HS-5 (cell line): ENCODE results near the gene DNAJB2.
"Not testable (repeated sequence)": the region's sequence is repeated elsewhere in the genome, so short reads cannot be mapped to it uniquely, and the experiment has no call there.

Experiments
- DNase-seq: peaks from one replicate; pipeline ENCODE4 v3.0.0-alpha.2; 2012; ENCODE audit warnings: low read depth

Gene DNAJB2

DNA sequence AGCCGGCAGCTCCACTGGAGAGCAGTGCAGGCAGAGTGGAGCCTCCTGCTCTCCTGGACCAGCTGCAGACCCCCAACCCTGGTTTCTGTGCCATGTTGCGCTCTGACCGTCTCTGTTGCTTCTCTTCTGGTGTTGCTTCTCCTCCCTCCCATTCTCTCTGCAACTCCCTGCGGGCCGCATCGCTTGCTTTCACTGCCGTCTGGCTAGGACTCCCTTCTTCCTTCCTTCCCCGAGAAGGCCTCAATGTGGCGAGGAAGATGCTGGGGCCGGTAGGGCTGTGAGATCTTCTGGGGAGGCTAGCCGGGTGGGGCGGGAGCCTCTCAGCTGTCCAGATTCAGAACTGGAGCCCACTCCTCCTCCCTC lies 6.2 kb downstream of the DNAJB2 start:
- DNase-seq: no peak

DNA sequence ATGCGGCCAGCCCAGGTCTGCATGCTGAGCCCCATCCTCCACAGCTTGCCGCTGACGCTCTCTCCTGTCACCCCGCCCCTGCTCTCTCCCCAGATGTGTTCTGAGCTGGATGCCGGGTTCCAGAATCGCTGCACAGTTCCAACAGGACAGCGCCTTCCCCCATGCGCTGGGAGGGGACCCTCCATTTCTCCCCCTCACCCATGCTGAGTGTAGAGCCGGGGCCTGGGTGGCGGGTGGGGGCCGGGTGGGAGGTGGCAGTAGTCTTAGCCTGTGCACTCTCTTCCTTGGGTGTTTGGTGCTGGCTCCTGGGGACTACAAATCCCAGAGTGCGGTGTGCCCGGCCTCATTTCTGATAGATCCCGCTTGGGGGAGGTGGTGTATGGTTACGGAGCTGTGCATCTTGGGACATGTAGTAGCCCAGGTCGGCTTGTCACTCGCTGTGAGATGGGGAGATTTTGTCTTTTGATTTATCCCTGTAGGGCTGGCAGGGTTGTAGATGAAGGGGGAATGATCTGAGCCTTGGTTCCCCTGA lies 6.8 kb downstream of the DNAJB2 start:
- DNase-seq: no peak

DNA sequence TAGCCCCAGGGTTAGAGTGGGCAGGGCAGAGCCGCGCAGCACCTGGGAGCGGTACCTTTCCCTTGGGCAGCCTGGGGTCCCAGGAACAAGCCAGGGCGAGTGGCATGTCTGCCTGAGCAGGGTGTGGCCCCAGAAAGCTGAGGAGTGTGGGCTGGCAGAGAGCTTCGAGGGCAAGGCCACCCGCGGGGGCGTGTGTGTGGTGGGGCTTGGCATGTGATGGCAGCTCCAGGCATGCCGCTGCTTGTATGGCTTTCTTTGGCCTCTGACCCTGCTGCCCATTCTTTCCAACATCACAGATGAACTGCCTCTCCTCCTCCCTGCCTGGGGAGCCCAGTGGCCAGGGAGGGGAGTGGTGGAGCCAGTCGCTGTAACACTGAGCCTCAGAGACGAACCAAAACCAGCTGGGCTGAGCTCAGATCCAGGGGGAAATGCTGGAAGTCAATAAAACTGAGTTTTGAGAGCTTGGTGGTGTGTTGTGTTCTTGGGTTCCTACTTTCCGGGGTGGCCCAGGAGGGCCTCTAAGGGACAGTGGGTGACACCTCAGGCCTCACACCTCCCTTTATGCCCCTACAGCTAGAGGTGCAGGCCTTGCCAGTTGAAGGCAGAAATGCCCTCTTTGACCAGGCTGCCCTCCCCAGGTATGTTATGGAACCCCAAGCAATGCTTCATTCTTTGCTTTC lies 7.4 kb downstream of the DNAJB2 start:
- no peak for DNase-seq

DNA sequence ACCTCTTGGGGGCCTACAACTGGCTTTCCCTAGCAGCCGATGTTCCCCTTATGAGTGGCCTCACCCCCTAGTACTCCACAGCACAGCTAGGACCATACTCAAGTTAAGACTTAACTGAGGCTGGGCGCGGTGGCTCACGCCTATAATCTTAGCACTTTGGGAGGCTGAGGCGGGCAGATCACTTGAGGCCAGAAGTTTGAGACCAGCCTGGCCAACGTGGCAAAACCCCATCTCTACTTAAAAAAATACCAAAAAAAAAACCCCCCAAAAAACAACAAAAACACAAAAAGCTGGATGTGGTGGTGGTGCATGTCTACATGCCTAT lies 7.9 kb downstream of the DNAJB2 start:
- not testable (repeated sequence) for DNase-seq

DNA sequence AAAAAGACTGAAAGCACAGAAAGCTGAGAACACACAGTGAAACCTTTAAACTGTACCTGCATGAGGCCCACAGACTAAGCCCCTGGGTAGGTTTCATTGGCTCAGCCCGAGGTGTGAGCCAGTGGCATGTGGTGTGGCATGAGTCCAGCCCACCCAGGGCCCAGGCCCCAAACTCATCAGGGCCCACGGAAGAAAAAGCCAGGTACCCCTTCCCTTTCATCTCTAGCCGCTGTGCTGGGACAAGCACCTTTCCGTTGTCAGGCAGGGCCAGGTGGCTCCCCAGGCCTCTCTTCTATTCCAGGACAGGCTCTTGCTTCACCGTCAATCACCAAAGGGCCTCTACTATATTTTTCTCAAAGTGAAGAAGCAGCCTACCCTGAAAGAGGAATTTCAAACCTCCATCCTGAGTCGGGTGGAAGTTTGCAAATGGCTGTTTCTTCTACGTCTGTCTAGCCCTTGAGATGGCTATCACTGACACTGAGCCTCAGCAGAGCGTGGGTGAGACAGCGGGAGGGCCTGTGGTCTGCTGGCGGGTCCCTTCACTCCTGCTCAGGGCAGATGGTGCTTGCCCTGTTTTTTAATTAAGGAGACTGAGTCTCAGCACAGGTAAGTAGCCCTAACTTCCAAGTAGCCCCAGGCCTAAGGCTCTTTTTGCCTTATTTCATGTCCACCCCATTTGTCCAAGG lies 8.6 kb downstream of the DNAJB2 start:
- DNase-seq: no peak

DNA sequence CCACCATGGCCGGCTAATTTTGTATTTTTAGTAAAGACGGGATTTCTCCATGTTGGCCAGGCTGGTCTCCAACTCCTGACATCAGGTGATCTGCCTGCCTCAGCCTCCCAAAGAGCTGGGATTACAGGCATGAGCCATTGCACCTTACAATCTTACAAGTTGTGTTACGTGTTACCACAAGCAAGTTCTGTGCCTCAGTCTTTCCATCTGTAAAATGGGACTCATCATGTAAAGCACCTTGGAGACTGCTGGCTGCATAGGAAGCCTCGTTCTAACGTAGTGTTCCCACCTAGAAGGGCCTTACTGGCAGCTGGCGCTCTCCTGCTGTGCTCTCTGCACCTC lies 10.0 kb downstream of the DNAJB2 start:
- DNase-seq: no peak

DNA sequence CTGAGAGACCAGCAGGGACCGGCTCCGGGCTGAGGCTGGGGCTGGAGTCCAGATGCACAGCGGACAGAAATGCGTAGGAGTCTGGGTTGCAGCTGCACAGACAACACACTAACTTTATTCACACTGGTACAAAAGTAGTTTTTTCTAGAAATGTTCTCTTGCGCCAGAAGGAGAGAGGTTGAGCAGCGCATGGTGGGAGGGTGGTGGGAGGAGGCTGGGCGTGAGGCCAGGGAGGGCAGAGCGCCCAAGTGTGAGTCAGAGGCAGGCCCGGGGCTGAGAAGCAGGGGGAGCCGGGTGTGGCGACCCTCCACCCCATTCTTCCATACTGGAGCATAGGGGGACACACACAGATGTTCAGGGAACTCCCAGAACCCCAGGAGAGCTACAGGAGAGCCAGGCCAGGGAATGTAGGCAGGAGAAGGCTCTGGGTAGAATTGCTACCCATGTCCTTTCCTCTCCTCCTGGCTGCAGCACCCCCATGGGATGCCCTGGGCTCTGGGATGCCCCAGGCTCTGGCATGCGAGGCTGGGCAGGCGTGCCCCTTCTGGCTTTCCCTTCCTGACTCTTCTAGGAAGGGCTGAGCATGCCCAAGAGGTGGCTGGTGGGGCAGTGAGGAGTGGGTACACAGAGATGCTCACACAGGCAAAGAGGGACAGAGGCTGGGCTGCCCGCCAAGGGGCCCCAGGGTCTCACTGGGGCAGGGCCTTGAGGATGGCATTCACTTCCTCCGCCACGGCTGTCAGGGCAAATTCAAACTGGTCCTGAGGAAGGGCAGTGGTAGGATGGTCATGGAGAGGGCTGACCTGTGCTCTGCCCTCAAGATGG lies 10.6 kb downstream of the DNAJB2 start:
- DNase-seq: no peak

DNA sequence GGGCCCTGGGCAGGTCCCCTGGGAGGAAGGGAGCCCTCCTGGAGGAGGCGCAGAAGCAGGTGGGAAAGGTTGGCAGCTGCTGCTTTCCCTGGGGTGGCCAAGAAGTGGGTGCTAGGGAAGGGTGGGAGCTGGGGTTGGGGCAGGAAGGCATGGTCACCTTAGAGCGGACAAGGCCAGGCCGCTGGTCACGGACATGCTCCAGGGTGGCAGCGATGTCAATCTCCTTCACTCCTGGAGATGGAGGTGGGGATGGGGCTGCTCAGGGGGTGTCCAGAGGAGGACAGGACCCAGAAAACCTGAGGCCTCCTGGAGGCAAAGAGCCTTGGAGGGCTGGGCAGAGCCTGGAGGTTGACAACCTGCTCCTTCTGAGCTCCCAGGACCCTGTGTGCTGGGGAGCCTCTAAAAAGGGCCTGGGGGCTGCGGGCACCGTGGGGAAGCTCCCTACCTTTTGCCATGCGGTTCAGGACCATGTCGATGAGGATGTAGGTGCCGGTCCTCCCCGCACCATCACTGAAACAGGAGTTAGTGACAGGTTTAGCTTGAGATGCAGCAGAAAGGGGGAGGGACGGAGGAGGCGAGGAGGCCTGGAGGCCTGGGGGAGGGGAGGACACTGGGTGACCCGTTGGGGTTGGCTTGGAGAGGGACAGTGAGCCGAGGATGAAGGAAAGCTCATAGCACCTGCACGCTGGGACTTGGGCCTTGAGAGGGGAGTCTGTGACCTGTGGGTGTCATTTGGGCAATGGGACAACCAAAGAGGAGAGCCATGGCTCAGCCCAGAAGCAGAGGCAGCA lies 11.4 kb downstream of the DNAJB2 start:
- no peak for DNase-seq

DNA sequence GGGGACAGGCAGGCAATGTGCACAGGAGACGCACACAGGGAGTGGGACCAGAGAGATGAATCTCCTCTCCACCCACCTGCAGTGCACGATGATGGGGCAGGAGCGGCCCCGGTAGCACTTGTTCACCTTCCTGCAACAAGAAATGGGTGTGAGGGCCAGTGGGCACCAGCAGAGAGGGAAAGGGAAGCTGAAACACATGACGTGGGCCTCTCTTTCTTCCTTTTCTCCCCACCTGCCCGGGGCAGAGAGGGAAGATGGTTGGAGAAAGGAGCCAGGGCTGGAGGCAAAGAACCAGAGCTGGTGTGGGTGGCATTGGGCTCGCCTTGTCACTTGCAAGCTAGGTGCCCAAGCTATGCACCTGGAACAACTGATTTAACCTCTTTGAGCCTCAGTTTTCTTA lies 12.2 kb downstream of the DNAJB2 start:
- DNase-seq: no peak

DNA sequence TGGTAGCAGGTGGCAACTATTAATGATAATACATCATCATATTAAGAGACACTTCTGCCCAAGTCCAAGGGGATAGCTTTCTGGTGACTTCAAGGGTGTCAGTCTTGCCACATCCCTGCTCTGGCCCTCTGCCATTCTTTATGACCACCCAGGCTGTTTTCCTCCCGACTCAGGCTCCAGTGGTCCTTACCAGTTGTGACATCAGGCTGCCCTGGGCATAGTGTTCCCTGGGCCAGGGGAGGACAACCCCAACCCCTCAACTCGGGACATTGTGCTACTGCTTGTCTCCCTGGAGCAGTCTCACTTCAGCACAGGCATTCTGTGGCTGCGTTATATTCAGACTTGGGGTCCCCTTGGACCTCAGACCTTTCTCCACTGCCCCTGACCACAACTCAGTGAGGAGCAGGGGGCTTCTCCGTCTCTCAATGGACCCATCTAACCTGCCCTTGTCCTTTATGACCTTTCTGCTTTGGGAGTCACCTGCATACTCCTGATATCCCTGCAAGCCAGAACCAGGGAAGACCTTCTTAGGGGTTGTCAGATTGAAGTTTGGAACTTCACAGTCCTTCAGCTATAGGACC lies 12.8 kb downstream of the DNAJB2 start:
- DNase-seq: no peak

DNA sequence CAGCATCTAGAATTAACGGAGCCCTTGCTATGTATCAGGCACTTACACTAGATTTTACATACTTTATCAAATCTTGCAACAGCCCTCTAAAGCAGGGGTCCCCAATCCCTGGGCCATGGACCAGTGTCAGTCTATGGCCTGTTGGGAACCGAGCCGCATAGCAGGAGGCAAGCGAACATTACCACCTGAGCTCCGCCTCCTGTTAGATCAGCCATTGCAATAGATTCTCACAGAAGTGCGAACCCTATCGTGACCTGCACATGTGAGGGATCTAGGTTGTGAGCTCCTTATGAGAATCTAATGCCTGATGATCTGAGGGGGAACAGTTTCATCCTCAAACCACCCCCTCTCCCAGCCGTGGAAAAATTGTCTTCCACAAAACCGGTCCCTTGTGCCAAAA lies 13.4 kb downstream of the DNAJB2 start:
- no peak for DNase-seq

DNA sequence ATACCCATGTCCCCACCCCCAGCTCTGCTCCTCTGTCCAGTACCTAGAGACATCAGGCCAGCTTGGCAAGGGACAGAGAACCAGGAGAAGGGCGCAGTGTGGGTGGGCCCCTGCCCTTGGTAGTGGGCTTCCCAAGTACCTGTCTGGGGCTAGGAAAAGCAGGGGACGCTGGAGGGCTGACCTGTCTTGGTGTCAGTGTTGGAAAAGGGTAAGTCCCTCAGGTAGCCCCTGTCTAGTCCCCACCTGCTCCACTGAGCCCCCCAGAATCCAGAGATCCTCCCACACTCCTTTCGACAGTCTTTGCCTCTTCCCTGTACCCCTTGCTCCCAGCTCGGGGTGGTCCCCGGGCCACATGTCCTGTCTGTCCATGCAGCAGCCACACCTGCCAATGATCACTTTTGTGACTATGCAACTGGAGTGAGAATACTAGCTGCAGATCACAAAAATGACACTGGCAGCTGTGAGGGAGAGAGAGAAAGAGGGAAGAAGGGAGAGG lies 14.6 kb downstream of the DNAJB2 start:
- DNase-seq: no peak

DNA sequence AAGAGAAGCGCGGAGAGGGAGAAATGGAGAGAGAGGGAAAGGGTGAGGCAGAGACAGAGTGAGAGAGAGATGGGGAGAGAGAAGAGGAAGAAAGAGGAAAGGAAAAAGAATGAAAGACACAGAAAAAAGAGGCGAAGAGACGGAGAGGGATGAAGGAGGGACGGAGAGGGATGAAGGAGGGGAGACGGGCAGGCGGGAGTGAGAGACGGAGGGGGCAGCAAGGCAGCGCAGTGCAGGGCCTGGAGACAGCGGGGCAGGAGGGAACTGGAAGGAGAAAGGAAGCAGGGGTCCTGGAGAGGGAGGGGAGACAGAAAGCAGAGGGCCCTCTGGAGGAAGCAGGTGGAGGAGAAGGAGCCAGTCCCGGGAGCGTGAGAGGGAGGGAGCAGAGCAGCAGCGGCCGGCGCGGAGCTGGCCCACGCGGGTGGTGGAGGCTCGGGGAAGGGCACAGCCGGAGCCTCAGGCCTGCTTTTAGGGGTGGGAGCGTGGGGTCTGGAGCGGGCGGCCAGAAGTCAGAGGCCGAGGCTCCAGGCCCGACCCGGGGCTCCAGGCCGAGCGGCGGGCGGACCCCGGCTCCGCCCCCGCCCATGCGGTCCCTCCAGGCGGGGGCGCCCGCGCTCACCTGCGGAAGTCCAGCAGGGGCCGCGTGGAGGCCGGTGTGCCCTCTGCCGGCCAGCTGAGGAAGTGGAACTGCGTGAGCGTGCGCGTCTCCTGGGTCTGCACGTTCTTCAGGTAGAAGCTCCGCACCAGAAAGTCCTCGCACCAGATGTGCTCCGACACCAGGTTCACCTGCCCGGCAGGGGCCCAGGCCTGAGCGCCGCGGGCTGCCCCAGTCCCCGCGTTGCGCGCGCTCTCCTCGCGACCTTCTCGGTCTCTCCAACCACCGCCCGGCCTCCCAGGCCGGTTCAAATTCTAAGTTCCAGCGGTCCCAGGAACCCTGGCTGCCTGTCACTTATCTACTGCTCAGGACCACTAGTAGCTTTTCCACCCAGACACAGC lies 15.5 kb downstream of the DNAJB2 start:
- DNase-seq: no peak

DNA sequence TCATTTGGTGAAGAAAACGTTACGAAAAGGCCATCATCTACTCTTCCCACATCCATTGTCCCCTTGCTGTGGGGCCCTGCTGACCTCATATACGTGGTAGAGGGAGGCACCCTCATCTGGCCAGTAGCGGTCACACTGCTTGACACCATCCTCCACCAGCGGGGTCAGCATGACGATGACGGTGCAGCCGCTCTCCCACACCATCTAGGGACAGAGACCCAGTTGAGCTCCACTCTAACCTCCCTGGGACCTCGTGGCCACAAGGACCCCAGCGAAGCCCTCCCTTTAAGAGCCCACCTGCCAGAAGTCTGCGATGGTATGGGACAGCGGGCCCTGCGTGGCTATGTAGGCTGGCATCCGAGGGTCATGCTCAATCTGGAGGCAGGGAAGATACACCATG lies 17.0 kb downstream of the DNAJB2 start:
- DNase-seq: no peak

DNA sequence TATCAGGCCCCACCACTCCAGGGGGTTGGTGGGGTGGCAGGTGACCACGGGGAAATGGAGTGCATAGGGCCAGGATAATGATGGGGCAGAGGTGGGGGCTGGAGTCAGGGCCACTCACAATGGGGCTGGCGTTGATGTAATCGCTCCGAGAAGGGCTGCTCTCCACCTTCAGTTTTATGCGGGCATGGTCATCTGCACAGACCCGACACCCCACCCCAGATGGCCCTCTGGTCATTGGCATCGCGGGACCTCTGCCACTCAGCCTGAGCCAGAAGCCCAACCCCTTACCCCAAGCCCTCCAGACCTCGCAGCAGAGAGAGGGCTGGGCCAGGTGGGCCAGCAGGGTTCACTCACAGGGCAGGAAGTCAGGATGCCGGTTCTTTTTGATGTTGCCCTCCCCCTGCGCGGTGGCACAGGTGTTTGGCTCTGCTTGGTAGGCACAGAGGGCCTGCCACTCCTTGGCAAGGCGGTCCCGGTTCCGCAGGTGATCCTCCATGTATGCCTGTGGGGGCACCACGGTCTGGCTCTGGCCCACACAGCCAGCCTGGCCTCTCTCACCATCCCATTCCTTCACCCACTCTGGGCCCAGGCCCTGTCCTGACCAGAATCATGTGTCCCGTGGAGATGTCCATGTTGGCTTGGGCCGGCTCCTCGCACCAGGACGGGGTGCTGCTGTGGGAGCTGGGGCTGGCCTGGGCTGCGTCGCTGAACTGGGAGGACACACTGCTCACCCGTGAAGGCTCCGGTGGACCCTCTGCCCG lies 17.6 kb downstream of the DNAJB2 start:
- DNase-seq: no peak

DNA sequence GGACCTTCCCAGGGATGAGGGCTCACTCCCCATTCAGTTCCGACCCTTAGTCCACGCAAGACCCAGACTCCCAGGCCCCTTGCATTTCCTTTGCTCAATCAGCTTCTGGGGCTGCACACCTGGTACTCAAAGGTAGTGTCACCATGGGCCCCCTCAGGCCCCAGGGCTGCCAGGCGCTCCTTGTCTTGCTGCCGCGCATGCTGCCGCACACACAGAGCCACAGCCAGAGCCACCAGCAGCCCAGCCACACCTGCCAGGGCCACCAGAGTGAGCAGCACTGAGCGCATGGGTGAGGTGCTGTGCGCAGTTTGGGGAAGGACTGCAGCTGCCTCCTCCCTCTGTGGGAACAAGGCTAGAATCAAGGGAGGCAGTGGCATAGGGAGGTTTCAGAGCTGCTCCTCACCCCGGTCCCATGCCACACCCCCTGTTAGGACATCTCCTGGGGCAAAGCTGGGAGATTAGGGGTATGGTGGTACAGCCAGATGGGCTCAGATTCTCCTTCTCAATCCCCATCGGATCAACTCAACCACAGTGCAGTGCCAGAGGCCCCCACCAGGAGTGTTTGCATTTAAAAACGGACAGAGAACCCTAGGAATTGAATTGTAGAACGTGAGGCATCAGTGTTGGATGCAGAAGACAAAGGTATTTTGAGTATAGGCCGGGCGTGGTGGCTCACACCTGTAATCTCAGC lies 18.7 kb downstream of the DNAJB2 start:
- no peak for DNase-seq

DNA sequence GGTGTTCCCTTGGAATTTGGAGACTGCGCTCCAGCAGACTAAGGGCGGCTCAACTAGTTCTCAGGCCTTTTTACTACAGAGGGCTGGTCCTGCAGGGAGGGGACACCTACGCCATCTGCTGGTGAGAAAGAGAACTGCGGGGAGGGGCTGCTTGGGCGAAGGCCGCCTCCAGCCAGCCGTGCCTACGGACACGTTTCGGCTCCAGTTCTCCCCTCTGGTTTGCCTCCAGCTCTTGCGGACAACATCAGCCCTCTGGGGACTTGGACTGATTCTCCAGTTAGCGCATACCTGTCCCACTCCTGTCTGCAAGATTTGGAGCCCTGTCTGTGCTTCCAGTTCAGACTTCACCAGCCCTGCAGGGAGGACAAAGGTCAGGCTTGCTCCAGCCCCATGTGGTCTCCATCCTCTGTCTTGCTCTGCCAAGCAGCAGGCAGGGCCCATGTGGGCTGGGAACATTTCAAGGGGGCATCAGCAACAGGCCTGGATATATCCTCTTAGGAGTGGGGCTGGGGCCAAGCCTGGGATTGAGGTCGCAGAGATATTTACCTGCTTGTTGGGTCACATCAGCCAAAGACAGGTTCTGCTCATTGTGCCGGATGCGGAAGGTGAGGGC lies 19.7 kb downstream of the DNAJB2 start:
- no peak for DNase-seq

DNA sequence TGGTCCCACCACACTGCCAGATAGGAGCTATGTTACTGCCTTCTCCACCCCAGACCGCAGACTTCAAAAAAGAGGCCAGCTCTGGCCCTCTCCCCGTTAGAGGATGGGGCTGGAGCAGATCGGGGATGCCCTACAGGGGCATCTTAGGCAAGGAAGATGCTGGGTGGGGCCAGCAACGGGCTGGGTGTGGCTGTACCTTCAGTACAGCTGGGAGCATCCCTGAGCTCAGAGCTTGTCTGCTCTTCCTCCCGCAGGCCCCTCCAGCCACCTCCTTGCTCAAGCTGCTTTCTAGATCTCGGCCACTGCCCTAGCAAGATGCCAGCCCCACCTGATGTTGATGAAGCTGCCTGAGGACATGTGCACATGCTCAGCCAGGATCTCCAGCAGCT lies 20.2 kb downstream of the DNAJB2 start:
- DNase-seq: no peak

DNA sequence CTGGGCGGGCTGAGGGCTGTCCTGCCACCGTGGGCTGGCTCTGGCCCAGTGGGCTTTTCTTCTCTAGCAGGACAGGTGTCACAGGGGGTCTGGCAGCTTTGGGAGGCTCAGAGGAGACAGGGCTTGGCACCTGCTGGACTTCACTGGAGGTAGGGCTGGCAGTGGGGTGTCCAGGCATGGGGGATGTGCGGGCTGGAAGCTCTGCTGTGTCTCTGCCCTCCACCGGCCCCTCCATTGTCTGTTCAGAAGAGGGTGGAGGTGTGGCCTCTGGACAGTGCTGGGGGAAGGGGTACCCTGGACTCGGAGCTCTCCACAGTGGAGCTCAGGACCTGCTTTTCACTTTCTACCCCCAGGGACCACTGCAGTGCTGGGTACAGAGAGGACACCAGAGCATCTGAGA lies 20.9 kb downstream of the DNAJB2 start:
- no peak for DNase-seq
